ENCODE measurements around the gene HIVEP2. TPM values are rescaled to one million over a fixed set of nuclear protein-coding genes. Genes with fewer than 3 reads are reported as not detected.
A peak's percentile ranks its signal among the peaks of the same experiment; 100 is the strongest.

HIVEP2 gene
- total RNA-seq, 1 experiment from 2014 or later = 10.3 TPM

DNA sequence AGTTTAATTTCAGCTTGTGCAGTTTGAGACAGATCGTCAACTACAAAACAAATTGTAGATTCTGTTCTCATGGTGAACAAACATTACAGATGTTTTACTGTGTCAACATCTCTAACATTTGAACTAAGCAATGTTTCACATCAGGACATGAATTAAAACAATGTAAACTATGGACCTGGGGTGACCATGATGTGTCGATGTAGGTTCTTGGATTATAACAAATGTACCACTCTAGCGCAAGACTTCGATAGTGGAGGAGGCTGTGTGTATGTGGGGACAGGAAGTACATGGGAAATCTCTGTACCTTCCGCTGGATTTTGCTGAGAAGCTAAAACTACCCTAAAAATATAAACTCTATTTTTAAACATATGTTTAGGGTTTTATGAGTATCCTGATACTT is 17.1 kb downstream of the HIVEP2 start:
- ChIA-PET CTCF (no interaction called here), POLR2A (no interaction called here)
- no TSS peak for BruUV-seq (replicated peaks)
- Histone ChIP-seq H3K27me3 (ENCODE audit: control insufficient read depth, insufficient read depth, low read length) (no peaks in the 10 kb centered on the region), H3K4me1 (ENCODE audit: control insufficient read depth, insufficient read depth, low read length) (peaks cover 31% of the 10 kb centered on the region), H3K36me3 (ENCODE audit: control insufficient read depth, insufficient read depth, low read length) (no peaks in the 10 kb centered on the region), H3K9me3 (ENCODE audit: control insufficient read depth, insufficient read depth, low read depth, low read length) (no peaks in the 10 kb centered on the region), H3K27ac (ENCODE audit: low read length) (peak overlapping the region; percentile 79), H3K4me3 (ENCODE audit: low read depth in 2 of 2, low read length in 2 of 2) (peak overlapping the region in 1 of 2 experiments; percentile 59; a peak in 2 of 4 replicates)
- no peak for DNase-seq (ENCODE audit: low read depth, low spot score)
- no peak for ATAC-seq
- intact Hi-C loops (cut with micrococcal nuclease; ENCODE audit: unreplicated experiment) = no loop called here
- TF ChIP-seq SIN3A (IDR thresholded peaks at IDR 0.05; ENCODE audit: borderline replicate concordance, insufficient read depth, low read depth, low read length) (no peak), TCF7L2 (IDR thresholded peaks at IDR 0.05; ENCODE audit: low read depth, low read length) (no peak), CTCF (IDR thresholded peaks at IDR 0.05) (no peak), POLR2AphosphoS5 (IDR thresholded peaks at IDR 0.05; ENCODE audit: low read depth, low read length) (no peak), REST (IDR thresholded peaks at IDR 0.05; ENCODE audit: insufficient read depth in 1 of 2, low read depth in 2 of 2, low read length in 1 of 2) (no peak)
- in situ Hi-C loops (cut with HindIII; ENCODE audit: low pct_unique_long_range_greater_than_20kb, low sequenced_read_pairs) = no loop called here

DNA sequence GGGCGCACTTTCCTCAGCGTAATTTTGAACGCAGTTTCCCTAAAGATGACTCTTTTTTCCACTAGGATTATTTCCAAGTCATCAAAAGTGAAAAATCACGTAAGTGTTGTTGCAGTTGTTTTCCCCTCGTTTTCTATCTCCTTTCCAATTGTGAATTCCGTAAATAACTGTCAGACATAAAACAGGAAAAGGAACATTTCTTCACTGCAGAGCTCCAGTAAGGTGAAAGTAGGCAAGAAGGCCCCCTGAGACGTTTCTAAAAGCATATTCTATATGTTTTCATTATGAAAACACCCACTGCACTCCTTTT is 17.8 kb downstream of the HIVEP2 start:
- DNase-seq (ENCODE audit: low read depth, low spot score) = no peak
- Histone ChIP-seq H3K9me3 (ENCODE audit: control insufficient read depth, insufficient read depth, low read depth, low read length) (no peaks in the 10 kb centered on the region), H3K27me3 (ENCODE audit: control insufficient read depth, insufficient read depth, low read length) (no peaks in the 10 kb centered on the region), H3K36me3 (ENCODE audit: control insufficient read depth, insufficient read depth, low read length) (no peaks in the 10 kb centered on the region), H3K27ac (ENCODE audit: low read length) (peak overlapping the region; percentile 79), H3K4me3 (ENCODE audit: low read depth in 2 of 2, low read length in 2 of 2) (peak overlapping the region; percentile 59 to 74), H3K4me1 (ENCODE audit: control insufficient read depth, insufficient read depth, low read length) (peaks cover 31% of the 10 kb centered on the region)
- ChIA-PET CTCF (interaction anchor here (0.7 kb wide), 1 partner anchor 758 kb away, joined by 3 read pairs; no protein-coding TSS in a partner anchor), POLR2A (interaction anchor here (0.5 kb wide), 1 partner anchor 9 kb away, joined by 5 read pairs; no protein-coding TSS in a partner anchor)
- TF ChIP-seq REST (IDR thresholded peaks at IDR 0.05; ENCODE audit: insufficient read depth in 1 of 2, low read depth in 2 of 2, low read length in 1 of 2) = no peak
- TF ChIP-seq SIN3A (IDR thresholded peaks at IDR 0.05; ENCODE audit: borderline replicate concordance, insufficient read depth, low read depth, low read length) = no peak
- TF ChIP-seq CTCF (IDR thresholded peaks at IDR 0.05) = no peak
- no TSS peak for BruUV-seq (replicated peaks)
- ATAC-seq = no peak; the same call in 1 of the 2 replicates
- intact Hi-C loops (cut with micrococcal nuclease; ENCODE audit: unreplicated experiment) = no loop called here
- in situ Hi-C loops (cut with HindIII; ENCODE audit: low pct_unique_long_range_greater_than_20kb, low sequenced_read_pairs) = no loop called here

Data from Panc1 (cell line).